Activated B cell treated with CpG ODN at 0.5 μM for 24 hours (primary cell): ENCODE measurements around the gene EHBP1. TPM values are rescaled to one million over a fixed set of nuclear protein-coding genes. Genes with fewer than 3 reads are reported as not detected.

Experiments
- ATAC-seq: fragments of 200-7000 bp; cut with Tn5 transposase; one replicate; pipeline ENCODE4 v1.10.0; 2021; ENCODE audit warnings: low read depth, mild to moderate bottlenecking, moderate library complexity
- CTCF ChIA-PET: fragments of 350-600 bp; sonication (Branson Sonifier 250); formaldehyde crosslinking; loops from one replicate; lab custom pipeline; 2021; ENCODE audit warnings: antibody characterized with exemption; lab: Charles Lee
- POLR2A ChIA-PET: fragments of 350-600 bp; sonication (Branson Sonifier 250); formaldehyde crosslinking; loops from one replicate; lab custom pipeline; 2021; ENCODE audit warnings: antibody characterized with exemption; lab: Charles Lee
- DNase-seq: peaks from one replicate; pipeline ENCODE4 v3.0.0; 2022
- H3K27ac Mint-ChIP-seq: one replicate; pipeline ENCODE4 v1.8.0; 2020; ENCODE audit warnings: mixed read lengths
- H3K27me3 Mint-ChIP-seq: one replicate; pipeline ENCODE4 v1.8.0; 2021; ENCODE audit warnings: mixed read lengths
- H3K36me3 Mint-ChIP-seq: one replicate; pipeline ENCODE4 v1.8.0; 2021; ENCODE audit warnings: low read depth, mixed read lengths
- H3K4me1 Mint-ChIP-seq: one replicate; pipeline ENCODE4 v1.8.0; 2021; ENCODE audit warnings: mixed read lengths
- H3K4me3 Mint-ChIP-seq: one replicate; pipeline ENCODE4 v1.8.0; 2020; ENCODE audit warnings: mild to moderate bottlenecking, mixed read lengths
- H3K9me3 Mint-ChIP-seq: one replicate; pipeline ENCODE4 v1.8.0; 2020; ENCODE audit warnings: mixed read lengths
- intact Hi-C: fragments of 100-400 bp; cut with micrococcal nuclease; formaldehyde crosslinking; loops from one replicate; pipeline ENCODE4 v1.15.1; 2024
- total RNA-seq: library from RNA; stranded (reverse); gene quantifications from 2 replicates; pipeline ENCODE4 v1.2.3, GENCODE V29; 2022
- TF ChIP-seq, protein P1 (sequence below): fragments of 200-600 bp; IDR thresholded peaks from one replicate; pipeline ENCODE4 v1.8.0; 2022; ENCODE audit warnings: antibody characterized with exemption, mild to moderate bottlenecking

EHBP1 gene
- total RNA-seq, 1 donor from 2014 or later: 24.0 TPM

DNA sequence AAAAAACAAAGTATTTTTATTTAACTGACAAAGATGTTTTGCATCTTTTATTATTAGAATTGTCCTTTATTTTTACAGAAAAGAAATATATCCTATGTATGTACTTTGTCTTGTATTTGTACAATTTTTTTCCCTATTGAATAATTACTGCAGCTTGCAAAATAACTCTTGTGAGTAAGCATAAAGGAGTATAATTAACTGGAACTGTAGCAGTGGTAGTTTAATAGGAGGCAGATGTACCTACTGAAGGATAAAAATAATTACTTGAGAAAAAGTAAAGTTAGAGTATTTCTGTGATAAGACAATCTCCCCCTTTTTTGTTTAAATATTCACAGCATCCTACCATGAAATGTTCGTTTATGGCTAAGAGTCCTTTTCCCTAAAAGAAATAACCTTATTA, 34.7 kb downstream of the EHBP1 start:
- intact Hi-C loops: no loop called here
- Mint-ChIP-seq H3K4me3 (no peak overlapping the region), H3K9me3 (no peaks in the 10 kb centered on the region), H3K27ac (no peak overlapping the region), H3K36me3 (no peaks in the 10 kb centered on the region), H3K27me3 (no peaks in the 10 kb centered on the region), H3K4me1 (peaks cover 33% of the 10 kb centered on the region)
- ATAC-seq (no peak), DNase-seq (no peak)
- TF ChIP-seq, protein P1, sequence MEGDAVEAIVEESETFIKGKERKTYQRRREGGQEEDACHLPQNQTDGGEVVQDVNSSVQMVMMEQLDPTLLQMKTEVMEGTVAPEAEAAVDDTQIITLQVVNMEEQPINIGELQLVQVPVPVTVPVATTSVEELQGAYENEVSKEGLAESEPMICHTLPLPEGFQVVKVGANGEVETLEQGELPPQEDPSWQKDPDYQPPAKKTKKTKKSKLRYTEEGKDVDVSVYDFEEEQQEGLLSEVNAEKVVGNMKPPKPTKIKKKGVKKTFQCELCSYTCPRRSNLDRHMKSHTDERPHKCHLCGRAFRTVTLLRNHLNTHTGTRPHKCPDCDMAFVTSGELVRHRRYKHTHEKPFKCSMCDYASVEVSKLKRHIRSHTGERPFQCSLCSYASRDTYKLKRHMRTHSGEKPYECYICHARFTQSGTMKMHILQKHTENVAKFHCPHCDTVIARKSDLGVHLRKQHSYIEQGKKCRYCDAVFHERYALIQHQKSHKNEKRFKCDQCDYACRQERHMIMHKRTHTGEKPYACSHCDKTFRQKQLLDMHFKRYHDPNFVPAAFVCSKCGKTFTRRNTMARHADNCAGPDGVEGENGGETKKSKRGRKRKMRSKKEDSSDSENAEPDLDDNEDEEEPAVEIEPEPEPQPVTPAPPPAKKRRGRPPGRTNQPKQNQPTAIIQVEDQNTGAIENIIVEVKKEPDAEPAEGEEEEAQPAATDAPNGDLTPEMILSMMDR: no peak
- CTCF ChIA-PET: no interaction called here
- POLR2A ChIA-PET: no interaction called here

DNA sequence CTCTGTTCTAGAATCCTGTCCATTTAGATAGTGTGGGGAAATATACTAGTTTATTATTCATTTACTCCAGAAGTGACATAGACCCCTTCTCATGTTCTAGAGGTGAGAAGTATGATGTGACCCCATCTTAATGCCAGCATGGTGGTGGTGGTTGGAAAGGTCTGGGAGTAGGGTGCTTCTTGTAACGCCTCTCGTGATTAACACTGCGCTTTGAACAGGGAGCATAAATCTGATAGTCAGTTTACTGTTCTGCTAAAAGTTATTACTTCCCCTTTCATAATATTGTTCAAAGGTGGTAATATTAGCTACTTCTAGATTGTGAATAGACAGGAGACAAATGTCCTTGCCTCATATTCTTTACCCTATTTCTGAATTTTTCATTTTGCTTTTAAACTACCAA, 35.6 kb downstream of the EHBP1 start:
- Mint-ChIP-seq H3K36me3 (no peaks in the 10 kb centered on the region), H3K9me3 (no peaks in the 10 kb centered on the region), H3K4me1 (peaks cover 37% of the 10 kb centered on the region), H3K27ac (no peak overlapping the region), H3K4me3 (no peak overlapping the region), H3K27me3 (no peaks in the 10 kb centered on the region)
- POLR2A ChIA-PET: no interaction called here
- DNase-seq: no peak
- ATAC-seq: no peak
- CTCF ChIA-PET: no interaction called here
- intact Hi-C loops: no loop called here
- TF ChIP-seq, protein P1: no peak

DNA sequence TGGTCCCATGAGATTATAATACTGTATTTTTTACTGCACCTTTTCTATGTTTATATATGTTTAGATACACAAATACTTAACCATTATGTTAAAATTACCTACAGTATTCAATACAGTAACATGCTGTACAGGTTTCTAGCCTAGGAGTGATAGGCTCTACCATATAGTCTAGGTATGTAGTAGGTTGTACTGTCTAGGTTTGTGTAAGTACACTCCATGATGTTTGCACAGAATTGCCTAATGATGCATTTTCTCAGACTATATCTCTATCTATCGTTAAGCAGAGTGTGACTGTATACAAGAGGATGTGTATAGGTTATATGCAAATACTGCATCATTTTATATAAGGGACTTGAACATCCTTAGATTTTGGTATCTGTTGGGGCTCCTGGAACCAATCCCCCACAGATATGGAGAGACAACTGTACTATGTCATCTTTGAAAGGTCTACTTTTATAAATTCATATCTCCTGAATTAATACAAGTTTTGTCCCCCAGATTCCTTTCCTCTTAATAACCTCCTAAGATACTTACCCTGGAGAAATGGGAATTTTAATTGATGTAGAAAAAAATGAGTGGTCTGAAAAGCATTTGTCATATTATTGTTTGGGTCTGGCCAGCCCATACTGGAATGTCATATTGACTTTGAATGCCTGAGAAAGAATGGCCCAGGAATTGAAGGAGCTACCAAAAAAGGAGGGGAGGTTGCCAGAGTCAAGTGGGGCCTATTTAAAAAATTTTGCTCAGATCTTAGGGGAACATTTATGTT, 36.6 kb downstream of the EHBP1 start:
- Mint-ChIP-seq H3K27ac (no peak overlapping the region), H3K27me3 (no peaks in the 10 kb centered on the region), H3K4me1 (peaks cover 35% of the 10 kb centered on the region), H3K9me3 (no peaks in the 10 kb centered on the region), H3K36me3 (no peaks in the 10 kb centered on the region), H3K4me3 (no peak overlapping the region)
- DNase-seq (no peak), ATAC-seq (no peak)
- CTCF ChIA-PET: no interaction called here
- intact Hi-C loops: no loop called here
- TF ChIP-seq, protein P1: no peak
- POLR2A ChIA-PET: no interaction called here

DNA sequence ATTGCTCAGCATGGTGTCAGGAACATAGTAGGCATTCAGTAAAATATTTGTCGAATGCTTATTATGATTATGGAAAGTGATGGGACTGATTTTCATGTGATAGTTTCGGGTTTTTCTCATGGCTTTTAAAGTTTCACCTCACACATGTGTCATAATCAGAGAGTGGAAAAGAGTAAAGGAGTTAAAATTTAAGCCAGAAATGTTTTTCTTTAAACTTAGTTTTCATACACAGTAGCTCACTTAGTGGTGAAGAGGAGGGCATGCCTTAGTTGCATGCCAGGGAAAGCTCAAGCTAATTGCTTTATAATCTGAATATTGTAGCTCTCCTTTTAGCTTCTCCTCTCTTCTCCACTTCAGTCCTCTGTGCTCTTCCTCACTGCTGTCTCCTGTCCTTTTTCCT, 38.0 kb downstream of the EHBP1 start:
- TF ChIP-seq, protein P1: no peak
- no peaks in the 10 kb centered on the region for H3K9me3 Mint-ChIP-seq
- ATAC-seq (no peak), DNase-seq (no peak)
- H3K4me3 Mint-ChIP-seq: no peak overlapping the region
- H3K27me3 Mint-ChIP-seq: no peaks in the 10 kb centered on the region
- H3K4me1 Mint-ChIP-seq: peaks cover 32% of the 10 kb centered on the region
- peaks cover 5% of the 10 kb centered on the region for H3K36me3 Mint-ChIP-seq
- POLR2A ChIA-PET: no interaction called here
- intact Hi-C loops: no loop called here
- CTCF ChIA-PET: no interaction called here
- H3K27ac Mint-ChIP-seq: no peak overlapping the region

DNA sequence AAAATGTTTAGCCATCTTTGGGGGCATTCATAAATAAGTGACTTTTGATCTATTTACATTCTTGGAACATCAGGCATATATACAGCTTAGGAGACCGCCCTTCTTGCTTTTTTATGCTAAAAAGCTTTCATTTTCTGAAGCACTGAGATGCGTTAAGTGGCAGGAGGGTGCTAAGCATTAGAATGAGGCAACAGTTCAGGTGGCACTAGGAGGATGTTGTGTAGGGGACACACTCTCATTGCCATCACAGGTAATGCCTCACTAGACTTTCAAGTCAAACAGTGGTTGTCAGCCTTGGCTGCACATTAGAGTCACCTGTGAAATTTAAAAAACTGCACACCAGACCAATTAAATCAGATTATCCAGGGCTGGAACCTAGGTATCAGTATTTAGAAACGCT, 39.1 kb downstream of the EHBP1 start:
- Mint-ChIP-seq H3K4me1 (peaks cover 26% of the 10 kb centered on the region), H3K36me3 (peaks cover 7% of the 10 kb centered on the region), H3K27ac (no peak overlapping the region), H3K4me3 (no peak overlapping the region), H3K27me3 (no peaks in the 10 kb centered on the region), H3K9me3 (no peaks in the 10 kb centered on the region)
- POLR2A ChIA-PET: no interaction called here
- no peak for ATAC-seq
- DNase-seq: no peak
- TF ChIP-seq, protein P1: no peak
- CTCF ChIA-PET: no interaction called here
- intact Hi-C loops: no loop called here
